GM23248 (cell line): ENCODE data around the gene GCK. TPM values are rescaled to one million over a fixed set of nuclear protein-coding genes. Genes with fewer than 3 reads are reported as not detected.
"Not testable (repeated sequence)": the region's sequence is repeated elsewhere in the genome, so short reads cannot be mapped to it uniquely, and the experiment has no call there.

Source experiments
- DNase-seq: peaks from one replicate; pipeline ENCODE4 v3.0.0-alpha.2; 2015
- H2AFZ ChIP-seq: fragments of 200-600 bp; sonication (generic); 2 replicates; pipeline ENCODE4 v1.6.1; 2016; ENCODE audit warnings: antibody characterized with exemption
- H3F3A ChIP-seq: fragments of 200-600 bp; sonication (generic); 2 replicates; pipeline ENCODE4 v1.6.1; 2016; ENCODE audit warnings: mild to moderate bottlenecking, antibody characterized with exemption, mixed run types; ENCODE audit not compliant: insufficient read depth
- H3K27ac ChIP-seq: fragments of 200-600 bp; sonication (generic); 2 replicates; pipeline ENCODE4 v1.5.1; 2016; ENCODE audit warnings: mild to moderate bottlenecking
- H3K27me3 ChIP-seq: fragments of 200-600 bp; sonication (generic); replicated peaks from 2 replicates; pipeline ENCODE4 v1.6.1; 2016; ENCODE audit warnings: mild to moderate bottlenecking; ENCODE audit not compliant: insufficient read depth
- H3K36me3 ChIP-seq: fragments of 200-600 bp; sonication (generic); 2 replicates; pipeline ENCODE4 v1.6.1; 2016; ENCODE audit warnings: low read depth, mild to moderate bottlenecking
- H3K4me1 ChIP-seq: fragments of 200-600 bp; sonication (generic); 2 replicates; pipeline ENCODE4 v1.6.1; 2016; ENCODE audit warnings: mild to moderate bottlenecking; ENCODE audit not compliant: insufficient read depth
- H3K4me2 ChIP-seq: fragments of 200-600 bp; sonication (generic); one replicate; pipeline ENCODE4 v1.6.1; 2016; ENCODE audit warnings: mild to moderate bottlenecking; ENCODE audit not compliant: unreplicated experiment
- H3K4me3 ChIP-seq: fragments of 200-600 bp; sonication (generic); 2 replicates; pipeline ENCODE4 v1.5.1; 2016; ENCODE audit warnings: mild to moderate bottlenecking
- H3K79me2 ChIP-seq: fragments of 200-600 bp; sonication (generic); 2 replicates; pipeline ENCODE4 v1.6.1; 2016; ENCODE audit warnings: mild to moderate bottlenecking; ENCODE audit not compliant: insufficient read depth
- H3K9ac ChIP-seq: fragments of 200-600 bp; sonication (generic); 2 replicates; pipeline ENCODE4 v1.6.1; 2016; ENCODE audit warnings: mild to moderate bottlenecking
- H3K9me2 ChIP-seq: fragments of 200-600 bp; sonication (generic); 2 replicates; pipeline ENCODE4 v1.6.1; 2016; ENCODE audit warnings: mixed run types, mild to moderate bottlenecking, moderate library complexity; ENCODE audit not compliant: insufficient read depth
- H3K9me3 ChIP-seq: fragments of 200-600 bp; sonication (generic); one replicate; pipeline ENCODE4 v1.6.1; 2017; ENCODE audit warnings: low read depth
- H4K20me1 ChIP-seq: fragments of 200-600 bp; sonication (generic); 2 replicates; pipeline ENCODE4 v1.6.0; 2016; ENCODE audit not compliant: insufficient read depth
- EZH2 ChIP-seq: fragments of 200-600 bp; sonication (generic); IDR thresholded peaks from 2 replicates; pipeline ENCODE4 v1.6.1; 2018; ENCODE audit warnings: antibody characterized with exemption, mild to moderate bottlenecking; ENCODE audit not compliant: insufficient read depth, poor library complexity, severe bottlenecking
- EZH2phosphoT487 ChIP-seq: fragments of 200-600 bp; sonication (generic); IDR thresholded peaks from 2 replicates; pipeline ENCODE4 v1.6.1; 2018; ENCODE audit warnings: antibody characterized with exemption, moderate library complexity, mild to moderate bottlenecking, low read depth; ENCODE audit not compliant: insufficient read depth
- WGBS, 2 experiments: methylation state at CpG; one replicate each; pipeline ENCODE4 v1.1.6; 2015 to 2017; ENCODE audit warnings: low lambda C conversion rate in 2 of 2, low coverage in 1 of 2; ENCODE audit errors: missing lambda C conversion rate in 2 of 2; 5-methylcytosine and 5-hydroxymethylcytosine counted together
- in situ Hi-C: fragments of 300-500 bp; cut with MboI; formaldehyde crosslinking; loops from 2 replicates; pipeline ENCODE4 v1.15.0; 2020
- polyA plus RNA-seq: library from polyadenylated mRNA; unstranded; fragments of >200 nt; fragmentation: Nextera tagmentation; extraction: Ambion mirVana; gene quantifications from 2 replicates; pipeline ENCODE4 v1.2.1, GENCODE V29; 2016
- total RNA-seq: library from RNA; depleted of rRNA; stranded (reverse); fragments of >200 nt; shearing (Covaris generic); gene quantifications from 2 replicates; pipeline ENCODE4 v1.2.3, GENCODE V29; 2014

The GCK gene
- total and polyA plus RNA-seq, 2 experiments from 2014 or later, result 0.11 to 0.23 TPM

DNA sequence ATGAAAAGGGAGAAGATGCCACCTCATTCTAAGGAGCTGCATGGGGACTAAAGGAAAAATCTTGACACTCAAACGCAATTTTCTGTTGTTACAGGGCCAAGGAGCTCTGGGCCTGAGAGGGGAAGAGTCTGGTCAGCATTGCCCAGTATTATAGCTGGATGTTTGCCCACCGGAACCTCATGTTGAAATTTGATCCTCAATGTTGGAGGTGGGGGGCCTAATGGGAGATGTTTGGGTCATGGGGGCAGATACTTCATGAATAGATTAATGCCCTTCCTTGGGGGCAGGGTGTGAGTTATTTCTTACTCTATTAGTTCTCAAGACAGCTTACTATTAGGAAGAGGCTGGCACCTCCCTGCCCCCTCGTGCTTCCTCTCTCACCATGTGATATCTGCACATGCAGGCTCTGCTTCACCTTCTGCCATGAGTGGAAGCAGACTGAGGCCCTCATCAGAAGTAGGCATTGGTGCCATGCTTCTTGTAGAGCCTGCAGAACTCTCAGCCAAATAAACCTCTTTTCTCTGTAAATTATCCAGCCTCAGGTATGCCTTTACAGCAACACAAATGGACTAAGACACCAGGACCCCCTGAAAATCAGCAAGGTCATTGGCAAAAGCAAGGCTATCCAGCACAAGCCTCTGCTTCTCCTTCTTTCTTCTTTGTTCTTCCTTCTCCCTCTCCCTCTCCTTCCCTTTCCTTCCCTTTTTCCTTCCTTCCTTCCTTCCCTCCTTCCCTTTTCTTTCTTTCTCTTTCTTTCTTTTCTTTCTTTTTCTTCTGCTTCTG, 15.1 kb downstream of the GCK start:
- H3K27ac ChIP-seq, result no peak overlapping the region
- H3F3A ChIP-seq, result 0 out of 2 replicates have a peak, but pooled peaks cover 4% of the 10 kb centered on the region
- TF ChIP-seq EZH2phosphoT487 (no peak), EZH2 (no peak)
- no peak overlapping the region for H3K4me3 ChIP-seq
- 46 to 54% methylated on average over 3 of the region's 3 CpGs for WGBS, 2 experiments
- no peak overlapping the region for H2AFZ ChIP-seq
- H4K20me1 ChIP-seq, result no peaks in the 10 kb centered on the region
- H3K9me2 ChIP-seq, result no peaks in the 10 kb centered on the region
- no peaks in the 10 kb centered on the region for H3K36me3 ChIP-seq
- no peak overlapping the region for H3K4me2 ChIP-seq
- no peaks in the 10 kb centered on the region for H3K9me3 ChIP-seq
- H3K9ac ChIP-seq, result no peak overlapping the region
- H3K4me1 ChIP-seq, result peaks cover 11% of the 10 kb centered on the region
- no peaks in the 10 kb centered on the region for H3K27me3 ChIP-seq
- in situ Hi-C loops, result no loop called here
- no peaks in the 10 kb centered on the region for H3K79me2 ChIP-seq
- no peak for DNase-seq

DNA sequence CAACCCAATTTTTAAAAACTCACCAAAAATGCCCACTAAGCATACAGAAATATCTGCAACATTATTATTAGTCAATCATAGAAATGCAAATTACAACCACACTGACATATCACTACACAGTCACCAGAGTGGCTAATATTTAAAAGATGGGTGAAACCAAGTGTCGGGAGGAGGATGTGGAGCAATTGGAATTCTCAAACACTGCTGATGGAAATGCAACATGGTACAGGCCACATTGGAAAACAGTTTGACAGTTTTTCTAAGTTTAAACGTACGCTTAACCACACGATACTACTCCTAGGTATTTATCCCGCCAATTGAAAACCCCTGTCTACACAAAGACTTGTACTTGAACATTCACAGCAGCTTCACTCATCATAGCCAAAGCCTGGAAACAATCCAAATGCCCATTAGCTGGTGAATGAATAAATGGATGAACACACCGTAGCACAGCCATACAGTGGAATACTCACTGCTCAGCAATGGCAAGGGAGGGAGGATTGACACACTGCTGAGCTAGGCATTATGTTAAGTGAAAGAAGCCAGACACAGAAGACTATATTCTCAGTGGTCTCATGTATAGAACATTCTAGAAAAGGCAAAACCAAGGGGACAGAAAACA, 16.3 kb downstream of the GCK start:
- no peak overlapping the region for H3K27ac ChIP-seq

DNA sequence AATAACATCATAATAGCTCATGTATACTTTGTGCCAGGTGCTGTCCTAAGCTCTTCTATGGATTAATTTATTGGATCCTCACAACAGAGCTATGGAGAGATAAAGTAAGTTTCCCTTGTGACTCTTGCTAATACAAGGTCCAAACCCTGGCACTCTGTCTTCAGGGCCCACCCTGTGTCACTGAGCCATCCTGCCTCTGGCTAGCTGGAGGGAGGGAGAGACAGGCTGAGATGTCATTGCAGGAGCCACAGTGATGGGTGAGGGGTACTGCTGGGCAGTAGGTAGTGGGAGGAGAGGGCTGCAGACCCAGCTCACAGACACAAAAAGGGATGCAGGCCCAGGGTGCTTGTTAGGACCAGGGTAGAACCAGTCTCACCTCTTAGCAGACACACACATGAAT, 16.9 kb downstream of the GCK start:
- no peaks in the 10 kb centered on the region for H3K36me3 ChIP-seq
- no peaks in the 10 kb centered on the region for H4K20me1 ChIP-seq
- H3K9me2 ChIP-seq, result no peaks in the 10 kb centered on the region
- H3K9ac ChIP-seq, result no peak overlapping the region
- no peak overlapping the region for H3K4me2 ChIP-seq
- DNase-seq, result no peak
- H3F3A ChIP-seq, result no peaks in the 10 kb centered on the region
- no peaks in the 10 kb centered on the region for H3K9me3 ChIP-seq
- H3K27me3 ChIP-seq, result no peaks in the 10 kb centered on the region
- peaks cover 2% of the 10 kb centered on the region for H3K4me1 ChIP-seq
- H2AFZ ChIP-seq, result no peak overlapping the region
- H3K79me2 ChIP-seq, result no peaks in the 10 kb centered on the region
- in situ Hi-C loops, result no loop called here
- no peak overlapping the region for H3K27ac ChIP-seq
- H3K4me3 ChIP-seq, result no peak overlapping the region
- TF ChIP-seq EZH2, result no peak
- TF ChIP-seq EZH2phosphoT487, result no peak

More for the DNA sequence above, 16.3 kb downstream of the GCK start:
- Histone ChIP-seq H4K20me1 (no peaks in the 10 kb centered on the region), H3K4me3 (no peak overlapping the region), H3K9ac (no peak overlapping the region), H3K9me3 (no peaks in the 10 kb centered on the region), H3K9me2 (no peaks in the 10 kb centered on the region), H3K4me1 (peaks cover 8% of the 10 kb centered on the region), H3K36me3 (no peaks in the 10 kb centered on the region), H3K79me2 (no peaks in the 10 kb centered on the region), H2AFZ (no peak overlapping the region), H3K27me3 (no peaks in the 10 kb centered on the region), H3K4me2 (no peak overlapping the region), H3F3A (0 out of 2 replicates have a peak, but pooled peaks cover 3% of the 10 kb centered on the region)
- DNase-seq, result no peak
- WGBS, 2 experiments, result 86% methylated on average over 6 of the region's 6 CpGs
- TF ChIP-seq EZH2phosphoT487, result no peak
- no peak for TF ChIP-seq EZH2
- in situ Hi-C loops, result no loop called here

DNA sequence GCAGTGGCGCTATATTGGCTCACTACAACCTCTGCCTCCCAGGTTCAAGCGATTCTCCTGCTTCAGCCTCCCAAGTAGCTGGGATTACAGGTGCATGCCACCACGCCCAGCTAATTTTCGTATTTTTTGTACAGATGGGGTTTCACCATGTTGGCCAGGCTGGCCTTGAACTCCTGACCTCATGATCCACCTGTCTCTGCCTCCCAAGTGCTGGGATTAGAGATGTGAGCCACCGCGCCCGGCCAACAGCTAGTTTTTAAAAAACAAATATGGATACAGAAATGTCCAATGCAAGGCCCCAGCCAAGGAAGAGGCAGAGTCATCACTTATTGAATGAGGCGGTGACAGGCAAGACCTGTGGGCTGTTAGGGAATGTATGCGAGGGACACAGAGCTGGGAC, 17.3 kb downstream of the GCK start:
- H3K27me3 ChIP-seq, H2AFZ ChIP-seq, H3K27ac ChIP-seq, H4K20me1 ChIP-seq, H3K9me2 ChIP-seq, H3K4me3 ChIP-seq, in situ Hi-C loops, H3K4me1 ChIP-seq, H3K36me3 ChIP-seq, H3F3A ChIP-seq, DNase-seq, H3K9me3 ChIP-seq, H3K4me2 ChIP-seq, H3K79me2 ChIP-seq, H3K9ac ChIP-seq: not testable (repeated sequence)
- 68 to 74% methylated on average over 9 of the region's 9 CpGs for WGBS, 2 experiments

DNA sequence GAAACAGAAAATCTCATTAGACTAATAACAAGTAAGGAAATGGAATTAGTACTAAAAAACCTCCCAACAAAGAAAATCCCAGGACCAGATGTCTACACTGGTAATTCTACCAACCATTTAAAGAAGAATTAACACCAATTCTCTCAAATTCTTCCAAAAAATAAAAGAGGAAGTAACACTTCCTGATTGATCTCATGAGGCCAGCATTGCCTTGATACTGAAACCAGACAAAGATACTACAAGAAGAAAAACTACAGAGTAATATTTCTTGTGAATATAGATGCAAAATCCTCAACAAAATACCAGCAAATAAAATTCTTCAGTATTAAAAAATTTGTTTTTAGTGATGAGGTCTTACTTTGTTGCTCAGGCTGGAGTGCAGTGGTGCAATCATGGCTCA, 21.3 kb downstream of the GCK start:
- Histone ChIP-seq H3K4me3 (no peak overlapping the region), H3K79me2 (no peaks in the 10 kb centered on the region), H2AFZ (no peak overlapping the region), H3K9ac (no peak overlapping the region), H3K4me2 (no peak overlapping the region), H4K20me1 (no peaks in the 10 kb centered on the region), H3K36me3 (no peaks in the 10 kb centered on the region), H3K9me3 (no peaks in the 10 kb centered on the region), H3K27me3 (no peaks in the 10 kb centered on the region), H3K4me1 (peaks cover 13% of the 10 kb centered on the region), H3K9me2 (no peaks in the 10 kb centered on the region), H3F3A (peaks cover 18% of the 10 kb centered on the region), H3K27ac (no peak overlapping the region)
- in situ Hi-C loops, result no loop called here
- TF ChIP-seq EZH2phosphoT487 (no peak), EZH2 (no peak)
- no peak for DNase-seq
